IPS DF 4.7 (cell line): ENCODE measurements around the gene FAM118B.
"Not testable (repeated sequence)": the region's sequence is repeated elsewhere in the genome, so short reads cannot be mapped to it uniquely, and the experiment has no call there.

Source experiments
- DNase-seq: peaks from one replicate; pipeline ENCODE4 v3.0.0-alpha.2; 2013; ENCODE audit warnings: low spot score; ENCODE audit errors: extremely low read depth

FAM118B gene

DNA sequence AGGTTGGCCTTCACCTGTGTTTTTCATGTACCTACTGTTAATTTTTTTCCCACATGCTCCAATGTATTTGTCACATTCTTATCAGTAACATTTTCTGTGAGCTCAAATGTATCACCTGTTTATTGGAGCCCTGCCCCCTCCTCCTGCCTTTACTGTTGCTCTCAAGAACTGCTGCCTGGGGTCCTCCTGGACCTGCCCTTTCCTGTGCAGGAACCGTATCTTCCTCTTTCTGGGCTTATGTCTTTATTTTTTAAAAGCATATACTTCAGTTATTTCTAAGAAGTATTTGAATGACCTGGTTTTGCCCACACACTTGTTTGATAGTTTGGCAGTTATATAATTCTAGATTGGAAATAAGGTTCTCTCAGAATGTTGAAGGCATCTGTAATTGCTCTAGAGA lies 5.9 kb downstream of the FAM118B start:
- no peak for DNase-seq

DNA sequence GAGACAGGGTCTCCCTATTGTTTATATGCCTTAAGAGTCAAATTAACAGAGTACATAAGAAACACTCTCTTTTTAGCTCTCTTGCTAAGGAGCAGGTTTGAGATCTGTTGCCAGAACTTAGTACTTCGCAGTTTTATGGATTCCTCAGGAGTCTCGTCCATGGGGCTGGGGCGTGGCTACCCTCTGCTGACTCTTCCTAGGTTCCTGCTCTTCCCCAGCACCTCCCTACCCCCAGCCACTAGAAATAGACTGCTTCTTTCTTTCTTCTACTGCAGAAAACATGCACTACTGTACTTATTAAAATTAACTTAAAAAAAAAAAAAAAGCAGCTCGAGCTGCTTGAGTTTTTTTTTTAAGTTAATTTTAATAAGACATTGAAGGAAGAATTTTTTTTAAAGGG lies 8.0 kb downstream of the FAM118B start:
- no peak for DNase-seq

DNA sequence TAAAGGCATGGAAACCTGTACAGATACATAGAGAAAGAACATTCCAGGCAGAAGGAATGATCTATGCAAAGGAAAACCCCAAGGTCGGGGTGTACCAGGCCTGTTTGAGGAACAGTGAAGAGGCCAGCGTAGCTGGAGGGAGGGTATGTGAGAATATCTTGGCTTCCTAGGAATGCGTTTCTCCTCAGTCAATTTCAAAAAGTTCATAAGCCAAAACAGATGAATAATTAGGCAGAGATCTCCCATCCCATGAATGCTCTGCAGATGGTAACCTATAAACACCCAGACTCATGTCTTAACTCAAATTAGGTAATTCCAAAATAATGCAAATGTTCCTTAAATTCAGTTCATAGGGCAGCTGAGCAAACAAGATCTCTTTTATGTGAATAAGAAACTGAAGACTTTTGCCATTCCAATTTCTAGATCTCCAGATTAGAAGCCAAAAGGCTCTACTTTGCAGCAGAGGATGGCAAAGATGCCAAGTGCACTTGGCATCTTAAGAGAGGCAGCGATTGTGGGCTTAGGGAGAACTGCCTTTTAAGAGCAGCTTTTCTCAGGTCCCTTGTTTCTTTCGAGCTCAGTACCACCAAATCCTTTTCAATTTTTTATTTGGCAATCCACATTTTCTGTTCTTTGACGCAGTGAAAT lies 13.2 kb downstream of the FAM118B start:
- DNase-seq, result no peak

DNA sequence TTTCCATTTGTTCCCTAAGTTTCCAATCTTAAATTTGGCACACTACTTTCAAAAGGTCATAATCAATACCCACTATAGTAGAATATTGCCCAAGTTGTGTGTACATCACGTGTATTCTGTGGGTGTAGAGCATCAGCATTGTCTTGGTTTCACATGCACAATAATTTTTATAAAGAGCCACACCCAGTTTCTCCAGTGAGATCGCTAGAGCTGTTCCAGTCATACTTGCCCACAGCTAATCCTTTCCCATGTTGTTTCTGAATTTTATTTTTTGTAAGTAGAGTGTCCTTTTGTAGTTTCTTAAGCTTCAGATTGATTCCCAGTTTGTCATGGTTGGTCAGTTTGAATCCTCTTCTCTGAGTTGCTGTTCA lies 13.7 kb downstream of the FAM118B start:
- no peak for DNase-seq

DNA sequence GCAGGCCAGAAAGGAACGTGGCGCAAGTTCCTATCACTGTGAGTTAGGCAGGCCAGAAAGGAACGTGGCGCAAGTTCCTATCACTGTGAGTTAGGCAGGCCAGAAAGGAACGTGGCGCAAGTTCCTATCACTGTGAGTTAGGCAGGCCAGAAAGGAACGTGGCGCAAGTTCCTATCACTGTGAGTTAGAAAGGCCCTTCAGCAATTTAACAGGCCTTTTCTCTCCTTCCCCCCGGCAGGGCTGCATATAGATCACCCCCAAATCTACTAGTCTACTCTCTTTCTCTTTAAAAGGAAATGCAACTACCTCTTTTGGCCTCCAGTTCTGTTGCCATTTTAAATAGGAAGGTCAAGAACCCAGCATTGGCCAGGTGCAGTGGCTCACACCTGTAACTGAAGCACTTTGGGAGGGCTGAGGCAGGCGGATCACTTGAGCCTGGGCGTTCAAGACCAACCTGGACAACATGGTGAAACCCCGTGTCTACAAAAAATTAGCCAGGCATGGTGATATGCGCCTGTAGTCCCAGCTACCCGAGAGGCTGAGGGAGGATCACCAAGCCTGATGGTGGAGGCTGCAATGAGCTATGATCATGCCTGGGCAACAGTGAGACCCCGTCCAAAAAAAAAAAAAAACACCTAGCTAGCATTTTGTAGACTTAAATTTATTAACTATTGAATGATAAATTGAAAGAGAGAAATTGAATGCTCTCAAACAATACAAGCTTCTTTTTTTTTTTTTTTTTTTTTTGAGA lies 14.9 kb downstream of the FAM118B start:
- DNase-seq, result no peak

DNA sequence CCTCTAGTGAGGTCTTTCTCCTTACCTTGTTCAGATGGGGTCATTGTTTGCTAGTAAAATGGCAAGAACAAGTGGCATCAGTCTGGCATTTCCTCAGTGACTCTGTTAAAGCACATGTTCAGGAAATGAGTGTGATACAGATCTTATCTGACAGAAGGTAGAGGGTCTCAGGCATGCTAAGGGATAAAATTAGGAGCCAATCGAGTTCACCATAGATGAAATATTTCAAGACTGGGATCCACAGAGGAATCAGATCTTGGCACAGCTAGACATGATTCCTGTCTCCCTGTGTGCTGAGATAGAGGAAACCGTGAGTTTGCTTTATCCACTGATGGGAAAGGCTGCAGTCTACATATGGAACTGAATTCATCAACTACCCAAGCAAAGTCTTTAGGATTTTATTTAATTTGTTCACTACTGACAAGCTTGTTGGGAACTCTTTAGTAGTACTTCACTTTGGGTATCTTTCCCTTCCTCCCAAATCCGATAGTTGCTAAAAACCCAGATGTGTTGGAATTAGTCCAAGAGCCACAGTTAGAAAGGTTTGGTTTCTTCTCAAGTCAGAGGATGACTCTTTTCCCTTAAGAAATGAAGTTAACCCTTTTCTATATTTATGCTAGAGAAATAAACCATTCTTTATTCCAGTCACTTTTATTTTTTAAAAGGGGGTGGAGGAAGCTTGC lies 18.4 kb downstream of the FAM118B start:
- DNase-seq, result no peak

DNA sequence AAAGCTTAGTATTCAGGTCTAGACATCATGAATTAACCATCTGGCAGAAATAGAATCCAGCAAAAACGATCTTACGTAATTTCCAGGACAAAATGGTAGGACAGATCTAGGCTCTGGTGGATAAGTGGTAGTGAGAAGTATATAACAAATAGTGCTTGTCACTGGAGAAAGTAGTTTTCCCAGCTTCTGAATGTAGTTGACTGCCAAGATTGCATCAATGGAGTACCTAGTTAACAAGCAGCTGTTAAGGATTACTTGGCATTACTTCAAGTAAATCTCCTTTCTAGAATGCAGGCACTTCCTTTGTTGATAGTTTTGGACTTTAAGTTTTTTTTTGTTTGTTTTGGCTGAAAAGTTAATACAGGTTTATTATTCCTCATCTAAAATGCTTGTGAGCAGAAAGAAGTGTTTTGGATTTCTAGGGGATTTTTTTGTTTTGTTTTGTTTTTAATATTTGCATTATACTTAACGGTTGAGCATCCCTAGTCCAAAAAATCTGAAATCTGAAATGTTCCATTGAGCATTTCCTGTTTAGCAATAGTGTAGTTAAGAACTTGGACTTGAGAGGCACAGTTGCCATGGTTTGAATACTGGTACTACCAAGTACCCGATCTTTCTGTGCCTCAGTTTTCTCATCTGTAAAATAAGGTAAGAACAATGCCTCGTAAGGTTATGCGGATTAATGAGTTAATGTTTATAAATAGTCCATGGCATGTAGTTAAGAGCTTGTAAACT lies 20.3 kb downstream of the FAM118B start:
- DNase-seq, result no peak

DNA sequence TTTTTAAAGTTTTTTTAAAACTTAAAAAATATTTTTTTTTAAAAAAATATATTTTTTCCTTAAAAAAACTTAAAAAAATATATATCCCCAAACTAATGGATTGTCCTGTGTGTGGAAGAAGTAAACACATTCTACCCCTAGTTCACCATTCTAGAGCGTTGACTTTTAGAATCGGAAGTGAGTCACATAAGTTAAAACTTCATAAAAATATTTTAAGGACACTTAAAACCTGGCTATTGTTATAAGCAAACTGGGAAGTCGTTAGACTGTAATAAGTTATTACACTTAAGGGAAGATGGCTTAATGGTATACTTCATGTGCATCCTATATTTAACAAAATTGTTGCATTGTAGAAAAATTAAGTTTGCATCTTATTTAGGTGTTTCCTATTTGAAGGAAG lies 21.1 kb downstream of the FAM118B start:
- DNase-seq, result no peak

DNA sequence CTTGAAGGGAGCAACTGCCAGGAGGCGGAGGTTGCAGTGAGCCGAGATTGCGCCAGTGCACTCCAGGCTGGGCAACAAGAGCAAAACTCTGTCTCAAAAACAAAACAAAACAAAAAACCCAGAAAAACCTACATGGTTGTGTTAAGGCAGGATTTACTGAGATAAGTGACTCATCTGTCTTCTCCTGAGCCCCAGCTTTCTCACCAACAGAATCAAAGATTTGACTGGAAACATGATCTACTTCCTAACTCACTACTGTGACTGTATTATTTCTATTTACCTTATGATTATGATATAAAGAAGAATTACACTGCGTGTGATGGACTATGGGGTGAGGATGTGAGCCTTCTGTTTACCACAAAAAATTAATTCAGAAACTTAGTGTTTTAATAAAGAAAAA lies 21.8 kb downstream of the FAM118B start:
- DNase-seq, result no peak

DNA sequence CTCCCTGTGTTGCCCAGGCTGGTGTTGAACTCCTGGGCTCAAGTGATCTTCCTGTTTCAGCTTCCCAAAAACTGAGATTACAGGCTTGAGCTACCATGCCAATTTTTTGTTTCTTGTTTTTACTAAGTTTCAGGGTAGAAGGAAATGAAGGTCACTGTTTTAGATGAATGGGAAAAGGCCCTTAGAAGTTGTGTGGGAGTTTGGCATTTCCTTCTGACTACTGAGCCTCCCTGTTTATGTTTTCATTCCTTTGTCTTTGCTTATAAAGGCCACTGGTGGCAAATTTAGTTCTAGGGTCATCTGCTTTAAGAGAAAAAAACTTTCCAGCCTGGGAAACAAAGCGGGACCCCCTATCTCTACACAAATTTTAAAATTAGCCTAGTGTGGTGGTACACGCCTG lies 35.1 kb downstream of the FAM118B start:
- no peak for DNase-seq

DNA sequence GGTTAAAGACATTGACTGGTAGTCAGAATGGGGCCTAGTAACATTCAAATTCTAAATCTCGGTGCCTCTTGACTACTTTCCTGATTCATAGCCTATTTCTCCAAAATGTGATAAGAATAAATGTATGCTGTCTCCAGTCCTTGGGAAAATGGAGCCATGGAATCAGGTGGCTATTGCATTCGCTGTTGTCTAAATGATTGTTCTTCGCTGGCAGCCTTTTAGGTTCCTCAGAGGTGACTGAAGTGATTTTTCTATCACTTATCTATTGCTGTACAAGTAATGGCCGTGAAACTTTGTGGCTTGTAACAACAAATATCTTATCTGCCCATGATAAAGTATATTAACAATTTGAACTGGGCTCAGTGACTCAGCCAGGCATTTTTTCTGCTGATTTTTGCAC lies 41.7 kb downstream of the FAM118B start:
- no peak for DNase-seq

DNA sequence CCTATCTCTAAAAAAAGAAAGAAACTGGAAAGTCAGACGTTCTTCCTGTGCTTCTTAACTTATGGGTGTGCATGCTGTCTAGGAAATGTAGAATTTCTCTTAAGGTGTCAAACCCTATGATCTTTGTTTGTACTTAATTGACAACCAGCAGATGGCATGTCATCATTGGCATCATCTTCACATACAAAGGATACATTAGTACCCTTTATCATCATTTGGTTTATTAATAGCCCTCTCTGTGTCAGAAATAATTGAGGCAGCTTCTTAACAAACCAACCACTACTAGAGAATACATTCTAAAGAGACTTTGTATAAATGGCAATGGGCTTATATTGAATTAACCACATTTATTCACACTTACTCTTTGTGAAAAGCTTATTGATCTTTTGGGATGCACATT lies 43.2 kb downstream of the FAM118B start:
- no peak for DNase-seq

DNA sequence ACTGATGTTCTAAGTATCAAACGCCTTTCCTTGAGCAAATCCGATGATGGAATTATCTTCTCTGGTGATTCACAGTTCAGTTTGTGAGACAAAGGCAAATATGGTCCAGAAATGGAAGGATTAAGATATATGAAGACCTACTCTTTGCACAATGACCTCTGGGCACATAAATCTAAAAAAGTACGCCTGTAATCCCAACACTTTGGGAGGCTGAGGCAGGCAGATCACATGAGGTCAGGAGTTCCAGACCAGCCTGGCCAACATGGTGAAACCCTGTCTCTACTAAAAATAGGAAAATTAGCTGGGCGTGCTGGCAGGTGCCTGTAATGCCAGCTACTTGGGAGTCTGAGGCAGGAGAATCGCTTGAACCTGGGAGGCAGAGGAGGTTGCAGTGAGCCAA lies 43.9 kb downstream of the FAM118B start:
- not testable (repeated sequence) for DNase-seq

DNA sequence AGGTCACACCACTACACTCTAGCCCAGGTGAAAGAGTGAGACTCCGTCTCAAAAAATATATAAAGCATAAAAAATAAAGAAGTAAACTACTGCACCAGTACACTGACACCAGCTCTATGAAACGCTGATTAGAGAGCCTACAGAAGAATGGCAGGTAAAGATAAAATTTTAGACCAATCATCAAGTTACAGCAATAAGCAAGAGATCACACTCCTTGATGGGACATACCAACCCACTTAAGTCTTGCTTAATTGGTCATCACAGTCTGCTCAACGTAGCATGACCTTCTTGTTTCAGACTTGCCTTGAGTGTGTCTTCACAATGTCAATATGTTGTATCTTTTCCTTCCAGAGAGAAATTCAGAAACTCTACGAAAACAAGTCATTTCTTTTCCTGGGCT lies 44.6 kb downstream of the FAM118B start:
- DNase-seq, result no peak

DNA sequence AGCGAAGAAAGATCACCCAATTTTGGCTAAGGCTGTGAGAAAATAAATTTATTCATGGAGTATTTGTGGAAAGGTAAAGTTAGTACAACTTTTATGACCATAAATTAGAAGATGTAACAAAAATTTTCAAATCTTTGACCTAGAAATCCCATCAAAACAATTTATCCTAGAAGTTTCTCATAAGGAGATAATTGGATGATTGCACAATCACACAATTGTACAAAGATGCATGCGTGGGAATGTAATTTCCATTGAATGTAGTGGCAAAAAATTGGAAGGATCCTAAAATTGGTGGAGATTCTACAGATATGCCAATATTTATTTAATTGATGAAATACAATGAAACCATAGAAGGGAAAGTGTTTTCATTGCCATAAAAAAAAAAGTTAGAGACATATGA lies 45.6 kb downstream of the FAM118B start:
- no peak for DNase-seq

DNA sequence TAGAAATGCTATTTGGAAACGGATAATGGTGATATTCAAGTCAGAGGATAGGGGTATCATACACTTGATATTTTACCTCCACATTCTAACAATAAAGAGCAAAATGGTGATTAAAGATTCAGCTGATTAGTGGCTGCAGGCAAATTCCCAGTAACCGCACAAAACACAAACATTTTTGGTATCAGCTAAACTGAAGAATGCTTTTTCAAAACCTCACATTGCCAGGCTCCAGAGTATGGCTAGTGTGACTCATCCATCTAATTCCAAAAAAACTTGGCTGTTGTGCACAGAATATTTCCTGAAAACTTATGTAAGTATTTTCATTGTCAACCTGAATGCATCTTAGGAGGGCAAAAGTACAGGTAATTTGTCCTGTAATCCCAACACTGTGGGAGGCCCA lies 46.2 kb downstream of the FAM118B start:
- no peak for DNase-seq

DNA sequence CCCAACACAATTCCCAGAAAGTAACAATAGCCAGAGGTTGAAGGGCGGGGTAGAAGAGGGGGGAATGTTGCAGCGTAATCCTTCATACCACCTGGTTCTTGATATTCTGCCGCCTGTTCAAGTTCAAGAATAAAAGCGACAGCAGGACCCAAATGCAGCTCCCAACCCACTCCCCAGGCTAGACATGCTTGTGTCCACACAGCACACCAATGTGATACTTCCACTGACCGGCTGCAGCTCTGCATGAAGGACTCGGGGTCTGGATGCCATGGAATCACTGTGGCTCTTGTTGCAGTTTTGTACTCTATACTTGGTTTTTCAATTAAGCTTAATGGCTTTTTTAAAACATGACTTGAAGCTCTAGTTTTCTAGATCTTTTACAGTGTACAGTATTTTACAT lies 50.6 kb downstream of the FAM118B start:
- no peak for DNase-seq

DNA sequence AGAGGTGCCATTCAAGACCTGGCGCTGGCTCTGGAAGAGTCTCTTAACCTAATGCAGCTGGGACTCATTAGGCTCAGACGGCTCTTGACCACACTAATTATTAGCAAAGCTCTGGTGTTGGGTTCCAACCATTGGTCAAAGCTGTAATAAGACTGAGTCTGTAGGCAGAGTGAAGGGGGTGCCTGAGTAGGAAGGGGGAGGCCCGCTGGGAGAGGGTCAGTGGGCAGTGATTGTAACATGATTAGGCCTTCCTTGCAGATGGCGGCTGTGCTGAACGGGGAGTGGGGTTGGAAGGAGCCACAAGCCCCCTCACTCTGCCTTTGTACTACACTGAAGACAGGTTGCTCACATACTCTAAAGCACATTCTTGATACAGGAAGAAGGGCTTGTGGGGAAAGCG lies 51.9 kb downstream of the FAM118B start:
- no peak for DNase-seq

DNA sequence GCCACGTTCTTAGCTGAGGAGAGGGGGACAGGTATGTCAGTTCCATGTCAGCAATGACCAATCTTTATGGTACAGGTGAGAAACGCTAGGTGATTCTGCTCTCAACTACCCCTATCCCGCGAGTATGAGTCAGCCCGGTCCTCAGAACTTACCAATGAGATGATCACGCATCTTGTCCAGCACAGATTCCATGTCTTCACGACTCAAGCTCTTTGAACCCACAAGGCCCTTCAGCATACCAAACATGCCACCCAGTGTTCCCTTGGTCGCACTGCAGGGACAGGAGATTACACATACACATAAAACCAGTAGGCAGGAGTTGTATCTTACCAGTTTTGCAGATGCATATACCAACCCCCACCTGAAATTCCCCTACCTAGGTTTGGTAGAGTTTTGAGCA lies 54.2 kb downstream of the FAM118B start:
- no peak for DNase-seq

DNA sequence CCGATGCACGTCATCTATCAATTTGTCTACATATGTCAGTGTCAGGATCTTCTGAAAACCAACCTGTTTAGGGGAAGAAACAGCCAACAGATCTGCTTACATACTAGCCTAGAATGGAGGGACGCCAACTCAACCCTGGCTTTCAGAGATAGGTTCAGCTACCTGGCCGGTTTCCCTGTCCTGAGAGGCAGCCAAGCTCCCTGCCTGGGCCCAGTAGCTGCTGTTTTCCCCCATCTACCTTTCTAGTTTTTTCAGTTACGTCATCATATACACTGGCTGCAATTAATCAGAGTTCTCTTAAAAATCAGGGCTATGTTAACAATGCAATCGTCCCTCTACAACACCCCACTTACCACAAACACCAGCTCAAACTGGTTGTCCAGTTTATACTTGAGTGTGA lies 56.1 kb downstream of the FAM118B start:
- DNase-seq, result no peak

DNA sequence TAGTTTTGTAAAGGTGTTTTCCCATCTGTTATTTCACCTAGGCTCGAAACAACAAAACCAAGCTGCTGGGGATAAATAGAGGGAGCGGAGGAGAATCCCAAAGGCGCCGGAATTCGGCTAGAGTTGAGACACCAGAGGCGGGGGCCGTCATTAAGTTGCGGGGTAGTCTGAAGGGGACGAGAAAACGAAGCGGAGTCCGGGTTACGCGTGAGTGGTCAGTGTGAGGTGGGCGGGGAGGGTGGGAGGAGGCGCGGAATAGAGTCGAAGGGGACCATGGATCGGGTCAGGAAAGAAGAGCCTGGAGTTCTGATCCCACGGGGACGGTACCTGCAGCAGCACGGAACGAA lies 56.8 kb downstream of the FAM118B start:
- DNase-seq, result no peak
